HPDE6-E6E7 (cell line): ENCODE data around the gene MYH15.

Experiments
- DNase-seq: peaks from one replicate; pipeline ENCODE4 v3.0.0; 2011; ENCODE audit warnings: missing footprints; ENCODE audit errors: extremely low spot score

Gene MYH15

DNA sequence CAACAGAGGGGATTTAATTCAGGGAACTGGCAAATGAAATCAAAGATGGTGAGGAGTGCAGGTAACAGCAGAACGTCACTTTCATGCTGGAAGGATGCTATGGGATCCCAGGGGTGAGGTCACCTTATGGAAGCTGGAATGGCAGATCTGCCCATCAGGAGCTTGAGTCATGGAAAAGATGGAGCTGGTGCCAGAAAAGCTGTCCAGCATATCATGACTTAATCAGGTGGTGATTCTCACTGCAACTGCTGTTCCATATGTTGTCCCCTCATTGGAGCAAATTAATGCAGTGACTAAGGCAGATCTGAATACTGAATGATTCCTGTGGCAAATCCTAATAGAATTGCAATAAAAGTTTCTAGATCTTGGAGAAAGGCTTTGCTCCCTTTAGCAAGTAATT, 175.7 kb downstream of the MYH15 start:
- DNase-seq = no peak

DNA sequence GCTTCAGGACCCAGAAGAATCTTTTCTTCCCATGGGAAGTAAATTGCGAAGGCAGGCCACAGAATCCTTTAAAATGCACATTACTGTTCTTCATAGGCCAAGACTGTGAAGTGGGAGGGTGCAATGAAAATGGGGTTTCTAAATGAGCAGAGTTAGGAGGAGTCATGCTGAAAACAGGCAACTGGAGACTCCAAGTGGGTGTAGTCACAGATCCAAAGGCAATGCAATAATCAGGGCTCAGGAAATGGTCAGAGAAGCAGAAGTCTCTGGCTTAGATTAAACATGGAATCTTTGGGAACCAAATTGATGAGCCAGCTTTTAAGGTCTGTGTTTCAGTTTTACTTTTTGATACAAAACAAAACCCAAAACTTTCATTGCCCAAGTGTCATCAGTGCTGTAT, 176.4 kb downstream of the MYH15 start:
- no peak for DNase-seq

DNA sequence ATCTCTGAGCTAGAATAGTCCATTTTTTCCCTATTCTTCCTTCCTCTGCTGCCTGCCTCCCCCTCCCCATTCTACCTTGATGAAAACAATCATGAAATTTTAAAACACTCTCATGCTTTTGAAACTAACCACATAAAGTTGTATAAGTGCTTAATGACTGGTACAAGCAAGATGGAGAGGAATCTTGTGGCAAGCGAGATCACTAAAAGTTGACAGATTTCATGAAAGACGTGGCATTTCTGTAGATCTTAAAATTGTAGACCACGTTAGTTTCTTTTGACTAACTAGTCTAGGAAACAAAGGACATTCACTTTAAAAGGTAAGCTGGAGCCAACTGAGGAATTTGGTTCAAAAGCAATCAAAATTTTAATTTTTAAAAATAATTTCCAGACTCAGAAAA, 178.6 kb downstream of the MYH15 start:
- DNase-seq = no peak
